Breast epithelium (tissue), 3 donors: ENCODE results near the gene FNIP1.

Experiments used
- POLR2A ChIP-seq: fragments of 450-650 bp; IDR thresholded peaks from one replicate; pipeline ENCODE4 v1.6.1; 2016; ENCODE audit warnings: antibody characterized with exemption, mild to moderate bottlenecking, moderate library complexity
- POLR2AphosphoS5 ChIP-seq, 3 donors: sonication (generic); formaldehyde crosslinking; IDR thresholded peaks; one replicate each; pipeline ENCODE4 v1.6.1; 2017; ENCODE audit warnings: antibody characterized with exemption in 3 of 3
- TF ChIP-seq, protein P1 (sequence below), 3 donors: fragments of 450-650 bp; IDR thresholded peaks; one replicate each; pipeline ENCODE4 v1.5.1; 2016 to 2017; ENCODE audit warnings: antibody characterized with exemption in 3 of 3, mild to moderate bottlenecking in 3 of 3, moderate library complexity in 3 of 3

DNA sequence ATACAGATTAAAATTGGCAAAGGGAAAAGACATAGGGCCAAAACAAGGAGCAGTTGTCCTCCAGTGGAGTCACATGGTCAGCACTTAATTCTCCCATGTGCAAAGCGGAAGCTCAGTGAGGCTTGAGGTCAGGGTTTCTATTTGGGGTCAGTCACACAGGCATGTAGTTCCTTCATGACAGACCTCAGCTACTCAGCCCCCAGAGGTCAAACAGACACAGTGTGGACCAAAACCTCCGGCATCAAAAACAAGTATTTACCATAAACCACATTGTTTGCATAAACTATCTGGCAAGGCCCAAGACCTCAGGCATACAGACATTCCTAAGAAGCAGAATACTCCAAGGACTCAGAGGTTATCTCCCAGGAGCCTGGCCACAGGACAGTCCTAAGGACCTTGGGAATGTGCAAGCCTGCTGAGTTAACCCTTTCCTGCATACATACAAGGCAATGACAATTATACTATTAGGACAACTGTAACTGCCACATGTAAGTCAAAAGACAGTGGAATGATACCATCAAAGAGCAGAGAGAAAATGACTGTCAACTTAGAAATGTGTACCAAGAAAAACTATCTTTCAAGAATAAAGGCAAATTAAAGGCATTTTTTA, 28.7 kb upstream of the FNIP1 start:
- TF ChIP-seq POLR2A (no peak), POLR2AphosphoS5 (IDR thresholded peaks at IDR 0.05) (no peak)
- TF ChIP-seq, protein P1, sequence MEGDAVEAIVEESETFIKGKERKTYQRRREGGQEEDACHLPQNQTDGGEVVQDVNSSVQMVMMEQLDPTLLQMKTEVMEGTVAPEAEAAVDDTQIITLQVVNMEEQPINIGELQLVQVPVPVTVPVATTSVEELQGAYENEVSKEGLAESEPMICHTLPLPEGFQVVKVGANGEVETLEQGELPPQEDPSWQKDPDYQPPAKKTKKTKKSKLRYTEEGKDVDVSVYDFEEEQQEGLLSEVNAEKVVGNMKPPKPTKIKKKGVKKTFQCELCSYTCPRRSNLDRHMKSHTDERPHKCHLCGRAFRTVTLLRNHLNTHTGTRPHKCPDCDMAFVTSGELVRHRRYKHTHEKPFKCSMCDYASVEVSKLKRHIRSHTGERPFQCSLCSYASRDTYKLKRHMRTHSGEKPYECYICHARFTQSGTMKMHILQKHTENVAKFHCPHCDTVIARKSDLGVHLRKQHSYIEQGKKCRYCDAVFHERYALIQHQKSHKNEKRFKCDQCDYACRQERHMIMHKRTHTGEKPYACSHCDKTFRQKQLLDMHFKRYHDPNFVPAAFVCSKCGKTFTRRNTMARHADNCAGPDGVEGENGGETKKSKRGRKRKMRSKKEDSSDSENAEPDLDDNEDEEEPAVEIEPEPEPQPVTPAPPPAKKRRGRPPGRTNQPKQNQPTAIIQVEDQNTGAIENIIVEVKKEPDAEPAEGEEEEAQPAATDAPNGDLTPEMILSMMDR (IDR thresholded peaks at IDR 0.05): no peak
